NCI-H510A (cell line): Measurements from ENCODE around the gene ST7.
"Not testable (repeated sequence)": the region's sequence is repeated elsewhere in the genome, so short reads cannot be mapped to it uniquely, and the experiment has no call there.

ENCODE experiments used
- DNase-seq: peaks from one replicate; lab custom pipeline; 2025; lab: John Stamatoyannopoulos, UW

ST7 gene

DNA sequence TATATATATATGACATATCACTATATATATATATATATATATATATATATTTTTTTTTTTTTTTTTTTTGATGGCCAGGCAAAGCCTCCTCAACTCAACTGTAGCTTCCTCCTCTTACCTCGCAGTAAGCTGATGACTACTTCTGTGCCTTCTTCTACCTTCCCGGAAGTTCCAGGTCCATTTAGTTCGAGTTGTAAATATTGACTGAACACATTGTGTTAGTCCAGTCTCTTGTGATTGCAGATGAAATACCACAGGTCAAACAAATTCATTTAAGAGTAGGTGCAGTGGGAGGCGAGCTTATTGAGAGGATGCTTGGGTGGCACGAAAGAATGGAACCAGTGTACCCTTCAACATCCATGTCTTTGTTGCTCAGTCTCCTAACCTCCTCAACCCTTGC is 144.6 kb downstream of the ST7 start:
- DNase-seq: no peak

DNA sequence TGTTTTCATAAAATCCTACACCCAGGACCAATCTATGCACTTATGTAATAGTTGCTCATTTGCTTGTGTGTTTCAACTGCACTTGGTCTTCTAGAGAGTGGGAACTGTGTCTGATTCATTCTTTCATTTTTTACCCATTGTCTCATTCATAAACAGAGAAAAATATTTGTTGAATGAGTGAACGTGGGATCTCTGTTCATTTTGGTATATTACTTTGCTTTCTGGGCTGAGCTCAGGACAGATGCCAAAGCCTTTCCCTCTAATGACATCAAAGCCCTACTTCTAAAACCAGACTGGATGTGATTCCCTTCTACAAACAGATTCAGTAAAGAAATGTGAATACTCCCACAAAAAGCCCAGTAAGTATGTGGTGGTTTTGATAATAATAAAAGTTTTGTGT is 145.2 kb downstream of the ST7 start:
- DNase-seq: no peak

DNA sequence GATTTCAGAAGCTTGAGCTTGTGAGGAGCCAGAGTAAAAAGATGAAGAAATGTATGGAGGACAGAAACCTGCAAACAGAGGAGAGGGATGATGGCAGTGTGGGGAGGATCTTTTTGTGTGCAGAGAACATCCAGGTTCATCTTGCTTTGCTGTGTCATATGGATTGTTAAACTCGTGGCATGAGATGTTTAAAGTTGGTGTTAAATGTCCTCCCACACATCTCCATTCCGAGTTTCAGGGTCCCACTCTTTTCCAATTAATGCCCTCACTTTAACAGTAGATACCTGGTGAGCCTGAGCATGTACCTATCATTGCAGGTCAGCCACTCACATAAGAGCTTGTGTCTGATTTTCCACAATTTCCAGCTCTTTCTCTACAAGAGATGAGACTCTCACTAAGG is 147.7 kb downstream of the ST7 start:
- no peak for DNase-seq

DNA sequence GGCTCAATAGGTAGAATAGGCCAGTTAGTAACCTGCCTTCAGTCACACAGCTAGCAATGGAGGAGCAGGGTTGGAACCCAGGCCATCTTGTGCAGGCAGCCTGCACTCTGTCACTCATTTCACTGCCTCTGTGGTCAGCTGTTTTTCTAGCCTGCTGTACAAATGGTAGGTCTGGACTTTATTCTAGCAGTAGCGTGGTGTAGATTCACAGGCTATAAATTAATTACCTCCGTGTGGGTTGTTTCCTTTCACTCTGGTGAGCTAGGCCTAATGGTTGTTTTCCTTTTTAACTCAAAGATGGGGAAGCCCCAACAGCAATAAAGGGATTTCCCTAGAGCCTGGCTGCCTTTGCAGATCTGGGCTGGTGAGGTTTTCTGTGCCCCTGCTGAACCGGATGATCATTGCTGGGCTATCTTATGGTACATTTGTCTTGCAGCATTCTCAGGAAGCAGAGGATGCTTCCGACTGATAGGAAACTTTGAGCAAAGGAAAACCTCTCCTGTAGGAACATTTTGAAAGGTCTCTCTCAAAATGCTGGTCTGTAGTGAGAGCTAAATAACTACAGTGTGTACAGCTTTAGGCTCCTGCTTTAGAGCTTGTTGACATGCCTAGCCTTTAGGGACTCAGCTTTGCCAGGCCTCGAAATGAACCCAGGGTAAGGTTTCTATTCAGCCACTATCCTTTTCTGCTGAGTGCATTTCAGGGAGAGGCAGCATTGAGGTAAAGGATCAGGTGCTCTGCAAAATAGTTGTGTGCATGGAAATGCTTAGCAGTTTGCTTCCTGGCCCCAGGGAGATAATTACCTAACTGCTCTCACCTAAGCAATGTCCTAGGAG is 157.4 kb downstream of the ST7 start:
- DNase-seq: no peak

DNA sequence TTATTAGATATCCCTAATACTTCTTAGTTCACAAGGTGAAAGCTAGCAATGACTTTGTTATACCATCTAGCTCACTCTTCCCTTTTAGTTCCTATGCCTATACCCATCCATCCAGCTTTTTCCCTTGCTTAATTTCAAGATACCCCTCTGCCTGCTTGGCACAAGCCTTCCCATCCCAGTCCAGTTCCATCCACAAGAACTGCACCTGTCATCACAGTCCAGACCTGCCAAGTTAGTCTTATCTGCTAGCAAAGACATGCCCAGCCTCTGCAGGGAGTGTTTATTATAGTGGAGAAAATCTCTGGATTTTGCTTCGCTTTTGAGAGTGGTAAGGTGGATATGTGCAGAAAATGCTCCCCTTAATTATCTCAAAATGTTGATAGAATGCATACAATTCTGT is 158.2 kb downstream of the ST7 start:
- no peak for DNase-seq

DNA sequence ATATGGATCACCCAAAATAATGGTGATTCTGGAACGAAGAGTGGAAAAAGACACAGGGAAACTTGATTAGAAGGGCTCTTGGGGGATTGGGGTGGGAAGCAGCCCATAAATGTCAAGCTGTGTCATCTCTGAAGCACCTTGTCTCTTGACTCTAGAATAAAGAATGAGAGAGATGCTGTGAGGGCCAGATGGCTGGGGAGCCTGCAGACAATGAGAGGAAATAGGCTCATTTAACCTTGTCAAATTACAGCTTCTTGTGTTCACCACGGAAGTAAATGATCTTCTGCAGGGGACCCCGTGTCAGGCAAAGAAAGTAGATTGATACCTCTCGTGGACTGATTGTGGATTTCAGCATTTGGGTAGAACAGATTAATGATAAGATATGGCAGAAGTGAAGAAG is 159.3 kb downstream of the ST7 start:
- DNase-seq: no peak

DNA sequence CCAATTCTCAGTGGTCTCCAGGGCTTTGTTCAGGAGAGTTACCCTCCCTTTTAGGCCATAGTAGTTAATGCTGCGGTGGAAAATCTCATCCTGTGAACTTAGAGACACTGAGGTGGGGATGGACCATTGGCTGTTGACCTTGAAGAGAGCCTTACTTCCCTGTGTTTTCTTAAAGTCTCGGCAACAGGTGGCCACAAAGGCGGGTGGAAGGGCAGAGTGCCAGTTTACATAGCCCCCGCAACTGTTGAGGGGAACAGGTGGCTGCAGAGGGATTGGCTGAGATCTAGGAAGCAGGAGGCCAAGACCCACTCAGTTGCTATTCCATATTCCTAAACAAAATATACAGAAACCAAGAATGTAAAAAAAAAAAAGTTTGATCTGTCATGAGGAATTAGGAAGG is 160.6 kb downstream of the ST7 start:
- no peak for DNase-seq

DNA sequence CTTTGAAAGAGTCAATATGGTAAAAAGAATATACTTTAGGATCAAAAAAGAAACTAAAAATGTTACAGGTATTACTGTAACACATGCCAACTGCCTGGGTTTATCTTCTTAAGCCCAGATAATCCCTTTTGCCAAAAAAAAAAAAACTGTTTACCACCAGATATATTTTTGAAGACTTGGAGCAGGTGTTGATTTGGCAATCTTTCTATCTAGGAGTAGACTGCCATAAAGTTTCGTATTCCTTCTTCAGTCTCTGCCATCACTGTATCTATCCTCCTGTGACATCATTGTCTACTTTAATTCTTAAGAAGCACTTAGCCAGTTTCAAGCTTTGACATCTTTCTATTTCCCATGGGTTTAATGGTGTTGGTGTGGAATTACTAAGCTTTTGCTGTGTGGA is 161.0 kb downstream of the ST7 start:
- DNase-seq: no peak

DNA sequence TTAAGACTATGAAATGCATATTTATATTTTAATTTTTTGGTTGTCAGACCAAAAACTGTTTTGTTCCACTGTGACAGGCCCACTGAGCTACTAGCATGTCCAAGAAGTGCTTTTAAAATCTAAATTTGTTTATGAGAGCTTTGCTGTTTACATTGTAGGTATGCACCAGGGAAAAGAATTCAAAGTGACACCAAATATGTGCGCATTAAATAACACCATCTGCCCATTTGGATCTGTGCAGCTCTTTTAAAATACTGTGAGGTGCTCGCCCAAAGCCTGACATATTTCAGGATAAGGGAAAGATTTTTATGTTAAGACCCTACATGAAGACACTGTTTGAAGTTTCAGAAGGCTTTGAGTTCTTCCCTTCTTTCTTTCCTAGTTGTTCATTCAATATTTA is 162.9 kb downstream of the ST7 start:
- DNase-seq: no peak

DNA sequence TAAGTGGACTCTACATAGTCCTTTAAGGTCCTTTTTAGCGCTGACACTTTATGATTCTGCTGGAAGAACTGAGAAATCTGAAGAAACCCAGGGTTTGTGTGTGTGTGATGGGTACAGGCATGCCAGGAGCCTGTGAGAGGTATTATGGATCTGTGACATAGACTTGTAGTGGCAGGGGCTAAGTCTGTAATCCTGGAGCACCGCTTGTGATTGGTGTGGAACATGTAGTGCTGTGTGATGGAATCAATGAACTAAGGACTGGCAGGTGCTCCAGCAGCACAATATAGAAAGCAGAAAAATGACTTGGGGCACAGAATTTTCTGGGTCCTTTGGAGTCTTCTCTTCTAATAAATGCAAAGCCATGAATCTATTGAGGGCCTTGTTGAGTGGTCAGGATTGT is 163.9 kb downstream of the ST7 start:
- no peak for DNase-seq

DNA sequence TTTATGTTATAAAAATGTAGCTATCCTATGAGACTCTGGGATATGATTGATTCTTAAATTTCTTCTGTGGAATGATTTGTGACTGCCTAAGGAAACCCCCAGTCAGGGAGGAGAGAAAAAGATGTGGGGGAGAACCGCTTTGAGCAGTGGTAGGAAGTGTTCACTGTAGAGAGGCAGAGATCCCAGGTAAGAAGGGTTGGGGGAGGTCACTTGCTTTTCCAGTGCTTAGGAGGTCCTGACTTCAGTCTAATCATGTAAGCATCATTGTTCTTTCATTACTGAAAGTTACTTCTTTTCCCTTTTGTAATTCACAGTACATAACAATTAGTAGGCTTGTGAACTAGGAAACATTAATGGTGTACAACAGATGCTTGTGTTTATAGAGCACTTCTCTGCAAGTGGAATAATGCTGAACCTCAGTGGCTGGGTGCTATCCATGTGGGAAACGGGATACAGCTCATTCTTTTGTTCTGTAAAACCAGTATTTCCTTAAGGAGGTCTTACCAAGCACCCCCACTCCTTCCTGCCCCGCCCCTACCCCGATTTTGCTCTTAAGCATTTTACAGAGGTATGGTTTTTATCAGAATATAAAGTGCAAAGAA is 165.4 kb downstream of the ST7 start:
- no peak for DNase-seq

DNA sequence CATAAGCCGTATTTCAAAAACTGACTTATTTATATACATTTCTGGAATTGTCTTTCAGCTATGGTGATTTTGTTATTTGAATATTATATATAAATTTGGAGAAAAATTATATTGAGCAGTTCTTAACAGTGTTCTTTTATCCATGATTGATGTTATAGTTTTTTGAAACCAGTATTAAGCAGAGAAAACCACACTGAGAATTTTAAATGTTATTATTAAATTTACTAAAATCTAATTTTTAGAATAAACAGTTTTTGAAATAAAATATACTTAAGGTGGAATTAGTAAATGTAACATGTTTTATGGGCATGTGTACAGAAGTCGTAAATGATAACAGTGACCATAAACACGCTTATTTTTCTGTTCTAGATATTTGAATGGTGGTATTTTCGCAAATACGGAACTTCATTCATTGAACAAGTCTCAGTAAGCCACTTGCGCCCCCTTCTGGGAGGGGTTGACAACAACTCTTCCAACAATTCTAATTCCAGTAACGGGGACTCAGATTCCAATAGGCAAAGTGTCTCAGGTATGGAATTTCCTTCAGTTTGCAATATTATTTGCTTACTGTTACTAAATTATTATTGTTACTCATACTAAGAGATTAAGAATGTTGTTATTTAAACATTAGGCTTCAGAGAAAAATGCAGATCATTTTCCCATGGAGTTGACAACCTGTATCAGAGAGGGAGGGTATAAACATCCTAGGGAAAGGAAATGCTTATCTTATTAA is 166.1 kb downstream of the ST7 start:
- no peak for DNase-seq

DNA sequence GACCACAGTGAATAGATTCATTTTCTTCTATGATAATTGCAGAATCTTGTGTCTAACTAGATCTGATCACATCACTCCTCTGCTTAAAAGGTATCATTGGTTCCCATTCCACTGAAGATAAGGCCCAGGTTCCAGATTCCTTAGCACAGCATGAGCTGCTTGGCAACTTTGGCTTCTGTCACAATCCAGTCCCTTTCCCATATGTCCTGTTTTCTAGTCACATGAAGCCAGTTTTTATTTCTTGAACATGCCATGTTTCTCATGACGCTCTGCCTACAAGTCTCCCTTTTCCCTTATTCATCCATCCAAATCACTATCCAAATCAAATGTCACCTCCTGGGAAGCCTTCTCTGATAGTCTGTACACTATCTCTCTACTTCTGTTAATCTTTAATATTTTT is 167.0 kb downstream of the ST7 start:
- not testable (repeated sequence) for DNase-seq

DNA sequence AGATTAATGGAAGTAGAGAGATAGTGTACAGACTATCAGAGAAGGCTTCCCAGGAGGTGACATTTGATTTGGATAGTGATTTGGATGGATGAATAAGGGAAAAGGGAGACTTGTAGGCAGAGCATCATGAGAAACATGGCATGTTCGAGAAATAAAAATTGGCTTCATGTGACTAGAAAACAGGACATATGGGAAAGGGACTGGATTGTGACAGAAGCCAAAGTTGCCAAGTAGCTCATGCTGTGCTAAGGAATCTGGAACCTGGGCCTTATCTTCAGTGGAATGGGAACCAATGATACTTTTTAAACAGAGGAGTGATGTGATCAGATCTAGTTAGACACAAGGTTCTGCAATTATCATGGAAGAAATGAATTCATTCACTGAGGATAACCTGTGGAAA is 168.7 kb downstream of the ST7 start:
- DNase-seq: not testable (repeated sequence)

DNA sequence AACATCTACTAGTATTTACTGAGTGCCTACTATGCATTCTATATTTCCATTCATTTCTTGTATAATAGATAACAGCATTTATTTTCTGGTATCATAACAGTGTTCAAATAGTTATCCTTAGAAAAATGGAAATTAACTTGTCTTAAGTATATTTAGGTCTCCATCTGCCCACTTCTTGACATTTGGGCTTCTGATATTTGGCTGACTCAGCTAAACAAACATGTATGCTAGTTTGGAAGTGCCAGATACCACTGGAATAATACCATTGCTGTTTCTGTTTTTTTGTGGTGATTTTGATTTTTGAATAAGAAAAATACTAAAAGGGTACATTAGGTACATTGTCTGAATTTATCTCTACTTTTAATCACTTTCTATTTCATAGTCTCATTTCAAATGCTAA is 169.2 kb downstream of the ST7 start:
- no peak for DNase-seq

DNA sequence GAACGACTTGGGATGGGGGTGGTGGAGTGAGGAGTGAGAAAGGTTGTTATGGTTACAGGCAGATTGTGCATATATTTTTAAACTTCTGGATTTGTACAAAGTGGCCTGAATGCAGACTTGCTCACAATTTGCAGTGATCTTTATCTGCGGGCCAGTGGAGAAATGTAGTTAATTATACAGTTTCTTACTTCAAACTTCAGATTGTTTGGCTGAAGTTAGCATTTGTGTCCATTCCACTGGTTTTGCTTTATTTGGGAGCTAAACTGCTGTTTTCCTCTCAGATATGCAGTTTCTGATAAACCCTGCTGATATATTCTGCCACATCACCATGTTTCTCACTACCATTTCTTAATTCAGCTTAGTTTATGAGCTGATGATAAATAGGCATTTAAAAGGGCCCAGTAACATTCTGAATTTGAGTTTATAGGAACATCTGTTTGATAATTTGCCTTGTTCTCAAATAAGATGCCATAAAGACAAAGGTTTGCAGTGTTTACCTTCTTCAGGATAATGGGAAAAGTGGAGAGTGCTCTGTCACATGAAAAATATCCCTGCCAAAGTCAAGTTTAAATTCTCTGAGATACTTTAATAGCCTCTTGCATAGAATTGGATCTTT is 170.1 kb downstream of the ST7 start:
- DNase-seq: no peak

DNA sequence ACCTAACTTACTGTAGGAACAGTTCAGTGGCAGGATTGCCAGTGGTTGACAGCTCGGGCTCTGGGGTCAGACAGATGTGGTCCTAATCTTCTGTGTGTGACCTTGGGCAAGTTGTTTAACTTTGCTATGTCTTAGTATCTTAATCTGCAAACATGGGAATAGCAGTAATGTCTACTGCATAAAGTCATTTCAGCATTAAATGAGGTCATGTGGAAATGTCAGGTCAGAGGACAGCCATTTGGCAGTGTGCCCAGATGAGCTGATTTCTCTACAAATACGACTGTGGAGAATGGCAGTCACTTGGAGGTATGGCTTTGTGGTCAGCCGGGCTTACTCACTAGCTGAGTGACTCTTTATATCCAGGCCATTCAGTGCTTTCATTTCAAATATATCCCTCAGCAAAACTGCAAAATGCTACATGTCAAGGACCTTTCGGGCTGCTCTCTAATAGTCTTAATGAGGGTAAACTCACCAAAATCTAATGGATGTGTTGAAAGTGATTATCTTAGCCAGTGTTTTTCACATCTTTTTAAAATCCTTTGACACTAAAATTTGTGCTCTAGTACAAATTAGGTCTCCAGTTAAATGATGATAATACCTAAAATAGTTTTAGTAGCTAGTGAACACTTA is 171.4 kb downstream of the ST7 start:
- DNase-seq: peak; percentile 38

DNA sequence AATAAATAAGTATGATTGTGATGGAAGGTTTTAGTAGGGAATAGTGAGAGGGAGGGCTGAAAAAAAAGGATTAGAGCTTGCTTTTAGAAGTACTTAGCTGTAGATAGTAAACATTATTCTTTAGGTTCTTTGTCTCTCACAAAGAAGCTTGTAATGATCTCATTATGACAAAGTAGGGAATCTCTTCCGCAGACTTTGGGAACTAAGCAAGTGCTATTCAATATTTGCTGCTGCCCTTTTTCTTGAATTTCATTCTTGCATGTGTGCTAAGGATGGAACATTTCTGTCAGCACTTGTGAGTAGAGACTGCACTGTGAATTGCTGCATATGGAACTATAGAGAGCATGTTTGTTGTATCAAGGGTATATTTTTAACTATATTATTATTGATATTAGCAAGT is 173.4 kb downstream of the ST7 start:
- no peak for DNase-seq

DNA sequence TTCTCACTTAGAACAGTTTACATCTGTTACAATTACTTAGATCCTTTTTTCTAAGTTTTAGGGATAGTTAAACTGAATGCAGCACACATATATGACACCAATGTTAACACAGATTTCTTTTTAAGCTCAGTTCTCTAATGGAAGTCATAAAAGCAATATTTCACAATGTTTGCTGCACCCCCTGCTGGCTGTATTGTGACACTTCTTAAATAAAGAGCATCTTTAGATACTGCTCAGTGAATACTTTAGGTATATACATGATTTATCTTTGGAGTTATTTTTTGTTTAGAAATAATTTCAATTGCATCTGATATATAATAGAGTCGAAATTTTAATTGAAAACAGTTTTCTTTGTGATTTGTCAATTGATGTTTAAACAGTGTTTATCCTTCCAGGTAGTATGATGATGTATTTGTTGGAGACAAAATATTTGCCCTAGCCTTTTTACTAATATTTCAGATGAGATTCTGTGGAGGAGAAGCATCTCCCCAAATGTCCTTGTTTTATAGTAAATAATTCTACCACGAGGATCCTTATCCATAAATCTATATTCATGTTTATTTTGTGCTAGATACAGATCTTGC is 174.4 kb downstream of the ST7 start:
- DNase-seq: no peak

DNA sequence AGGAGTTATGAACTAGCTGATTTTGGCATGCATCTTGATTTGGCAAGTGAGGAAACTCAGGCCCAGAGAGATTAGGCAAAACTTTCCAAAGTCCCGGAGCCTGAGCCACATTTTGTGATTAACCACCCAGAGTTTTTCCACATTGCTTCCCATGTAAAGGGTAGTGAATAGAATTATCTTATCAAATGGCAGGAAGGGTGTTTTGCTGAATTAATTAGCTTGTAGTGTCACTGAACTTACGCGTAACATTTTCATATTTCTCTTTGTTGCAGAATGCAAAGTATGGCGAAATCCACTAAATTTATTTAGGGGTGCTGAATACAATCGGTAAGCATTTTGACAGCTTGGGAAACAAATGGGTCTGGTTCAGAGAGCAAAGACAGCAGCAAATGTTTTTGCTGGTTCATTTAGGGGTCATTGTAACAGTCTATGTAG is 176.2 kb downstream of the ST7 start:
- DNase-seq: no peak

DNA sequence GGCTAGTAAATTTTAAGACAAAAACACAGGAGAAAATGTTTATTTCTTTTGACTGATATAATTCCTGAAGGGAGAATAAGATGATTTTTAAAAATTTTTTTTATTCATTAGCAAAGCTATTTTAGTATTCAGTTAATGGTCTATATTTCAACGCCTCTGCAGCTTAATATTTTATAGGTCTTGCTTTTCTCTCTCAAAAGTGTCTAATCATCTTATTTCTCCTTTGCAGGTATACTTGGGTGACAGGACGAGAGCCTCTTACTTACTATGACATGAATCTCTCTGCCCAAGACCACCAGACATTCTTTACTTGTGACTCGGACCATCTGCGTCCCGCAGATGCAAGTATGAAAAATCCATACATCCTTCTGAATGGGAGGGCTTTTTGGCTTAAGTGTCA is 177.0 kb downstream of the ST7 start:
- DNase-seq: no peak
